Astrocyte of the spinal cord (primary cell): ENCODE data around the gene PSKH1.
A peak's percentile ranks its signal among the peaks of the same experiment; 100 is the strongest.

Experiments used
- DNase-seq: peaks from one replicate; pipeline ENCODE4 v3.0.0; 2011; ENCODE audit warnings: low read depth, low spot score
- H3K4me3 ChIP-seq: 2 replicates; pipeline ENCODE4 v1.5.1; 2011; ENCODE audit warnings: low read depth, mild to moderate bottlenecking, low read length, moderate library complexity
- in situ Hi-C: cut with HindIII; loops from 2 replicates; pipeline ENCODE4 v1.10.0; 2017; ENCODE audit warnings: low sequenced_read_pairs
- TF ChIP-seq, protein P1 (sequence below): IDR thresholded peaks from 2 replicates; pipeline ENCODE4 v1.5.1; 2012; ENCODE audit warnings: low read depth, mild to moderate bottlenecking, low read length, inconsistent platforms

Gene PSKH1

DNA sequence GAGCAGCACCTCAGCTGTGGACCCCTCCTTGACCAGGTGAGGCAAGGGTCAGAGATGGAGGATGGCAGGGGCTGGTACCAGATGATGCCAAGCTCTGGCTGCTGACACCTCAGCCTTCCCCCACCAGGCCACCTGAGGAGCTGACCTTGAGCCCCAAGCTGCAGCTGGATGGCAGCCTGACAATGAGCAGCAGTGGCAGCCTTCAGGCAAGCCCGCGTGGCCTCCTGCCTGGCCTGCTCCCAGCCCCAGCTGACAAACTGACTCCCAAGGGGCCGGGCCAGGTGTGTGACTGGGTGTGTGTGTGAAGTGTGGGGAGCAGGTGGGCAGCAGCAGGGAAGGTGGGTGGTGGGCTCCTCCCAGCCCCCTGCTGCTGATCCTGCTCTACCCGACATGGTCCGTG, 13.1 kb upstream of the PSKH1 start:
- no peak overlapping the region for H3K4me3 ChIP-seq
- TF ChIP-seq, protein P1, sequence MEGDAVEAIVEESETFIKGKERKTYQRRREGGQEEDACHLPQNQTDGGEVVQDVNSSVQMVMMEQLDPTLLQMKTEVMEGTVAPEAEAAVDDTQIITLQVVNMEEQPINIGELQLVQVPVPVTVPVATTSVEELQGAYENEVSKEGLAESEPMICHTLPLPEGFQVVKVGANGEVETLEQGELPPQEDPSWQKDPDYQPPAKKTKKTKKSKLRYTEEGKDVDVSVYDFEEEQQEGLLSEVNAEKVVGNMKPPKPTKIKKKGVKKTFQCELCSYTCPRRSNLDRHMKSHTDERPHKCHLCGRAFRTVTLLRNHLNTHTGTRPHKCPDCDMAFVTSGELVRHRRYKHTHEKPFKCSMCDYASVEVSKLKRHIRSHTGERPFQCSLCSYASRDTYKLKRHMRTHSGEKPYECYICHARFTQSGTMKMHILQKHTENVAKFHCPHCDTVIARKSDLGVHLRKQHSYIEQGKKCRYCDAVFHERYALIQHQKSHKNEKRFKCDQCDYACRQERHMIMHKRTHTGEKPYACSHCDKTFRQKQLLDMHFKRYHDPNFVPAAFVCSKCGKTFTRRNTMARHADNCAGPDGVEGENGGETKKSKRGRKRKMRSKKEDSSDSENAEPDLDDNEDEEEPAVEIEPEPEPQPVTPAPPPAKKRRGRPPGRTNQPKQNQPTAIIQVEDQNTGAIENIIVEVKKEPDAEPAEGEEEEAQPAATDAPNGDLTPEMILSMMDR: no peak
- in situ Hi-C loops: no loop called here
- no peak for DNase-seq

DNA sequence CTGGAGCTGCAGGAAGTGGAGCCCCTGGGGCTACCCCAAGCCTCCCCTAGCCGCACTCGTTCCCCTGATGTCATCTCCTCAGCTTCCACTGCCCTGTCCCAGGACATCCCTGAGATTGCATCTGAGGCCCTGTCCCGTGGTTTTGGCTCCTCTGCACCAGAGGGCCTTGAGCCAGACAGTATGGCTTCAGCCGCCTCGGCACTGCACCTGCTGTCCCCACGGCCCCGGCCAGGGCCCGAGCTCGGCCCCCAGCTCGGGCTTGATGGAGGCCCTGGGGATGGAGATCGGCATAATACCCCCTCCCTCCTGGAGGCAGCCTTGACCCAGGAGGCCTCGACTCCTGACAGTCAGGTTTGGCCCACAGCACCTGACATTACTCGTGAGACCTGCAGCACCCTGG, 12.5 kb upstream of the PSKH1 start:
- no peak for DNase-seq
- in situ Hi-C loops: no loop called here
- TF ChIP-seq, protein P1: no peak
- H3K4me3 ChIP-seq: no peak overlapping the region

DNA sequence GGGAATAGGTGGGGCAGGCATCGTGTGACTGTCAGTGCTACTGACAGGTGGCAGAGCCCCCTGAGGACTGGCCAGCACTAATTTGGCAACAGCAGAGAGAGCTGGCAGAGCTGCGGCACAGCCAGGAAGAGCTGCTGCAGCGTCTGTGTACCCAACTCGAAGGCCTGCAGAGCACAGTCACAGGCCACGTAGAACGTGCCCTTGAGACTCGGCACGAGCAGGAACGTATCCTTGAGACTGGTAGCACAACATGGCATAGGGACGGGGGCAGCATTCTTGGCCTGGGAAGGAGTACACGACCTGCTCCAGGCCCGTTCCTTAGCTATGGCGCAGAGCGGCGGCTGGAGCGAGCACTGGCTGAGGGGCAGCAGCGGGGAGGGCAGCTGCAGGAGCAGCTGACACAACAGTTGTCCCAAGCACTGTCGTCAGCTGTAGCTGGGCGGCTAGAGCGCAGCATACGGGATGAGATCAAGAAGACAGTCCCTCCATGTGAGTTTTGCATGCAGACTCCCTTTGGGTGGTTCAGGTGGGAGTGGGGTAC, 11.4 kb upstream of the PSKH1 start:
- TF ChIP-seq, protein P1: no peak
- DNase-seq: no peak
- H3K4me3 ChIP-seq: no peak overlapping the region
- in situ Hi-C loops: no loop called here

DNA sequence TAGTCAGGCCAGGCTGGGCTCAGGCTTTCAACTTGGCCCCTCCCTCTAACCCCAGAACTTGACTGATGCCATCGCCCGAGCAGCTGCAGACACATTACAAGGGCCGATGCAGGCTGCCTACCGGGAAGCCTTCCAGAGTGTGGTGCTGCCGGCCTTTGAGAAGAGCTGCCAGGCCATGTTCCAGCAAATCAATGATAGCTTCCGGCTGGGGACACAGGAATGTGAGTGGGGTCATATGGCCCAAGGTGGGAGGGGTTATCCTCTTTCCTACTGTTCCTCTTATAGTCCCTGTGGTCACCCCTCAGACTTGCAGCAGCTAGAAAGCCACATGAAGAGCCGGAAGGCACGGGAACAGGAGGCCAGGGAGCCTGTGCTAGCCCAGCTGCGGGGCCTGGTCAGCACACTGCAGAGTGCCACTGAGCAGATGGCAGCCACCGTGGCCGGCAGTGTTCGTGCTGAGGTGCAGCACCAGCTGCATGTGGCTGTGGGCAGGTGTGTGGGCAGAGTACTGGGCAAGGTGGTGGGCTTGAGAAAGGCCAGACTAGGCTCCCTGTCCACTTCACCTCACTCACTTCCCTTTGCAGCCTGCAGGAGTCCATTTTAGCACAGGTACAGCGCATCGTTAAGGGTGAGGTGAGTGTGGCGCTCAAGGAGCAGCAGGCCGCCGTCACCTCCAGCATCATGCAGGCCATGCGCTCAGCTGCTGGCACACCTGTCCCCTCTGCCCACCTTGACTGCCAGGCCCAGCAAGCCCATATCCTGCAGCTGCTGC, 10.5 kb upstream of the PSKH1 start:
- no peak overlapping the region for H3K4me3 ChIP-seq
- TF ChIP-seq, protein P1: no peak
- DNase-seq: no peak
- in situ Hi-C loops: no loop called here

DNA sequence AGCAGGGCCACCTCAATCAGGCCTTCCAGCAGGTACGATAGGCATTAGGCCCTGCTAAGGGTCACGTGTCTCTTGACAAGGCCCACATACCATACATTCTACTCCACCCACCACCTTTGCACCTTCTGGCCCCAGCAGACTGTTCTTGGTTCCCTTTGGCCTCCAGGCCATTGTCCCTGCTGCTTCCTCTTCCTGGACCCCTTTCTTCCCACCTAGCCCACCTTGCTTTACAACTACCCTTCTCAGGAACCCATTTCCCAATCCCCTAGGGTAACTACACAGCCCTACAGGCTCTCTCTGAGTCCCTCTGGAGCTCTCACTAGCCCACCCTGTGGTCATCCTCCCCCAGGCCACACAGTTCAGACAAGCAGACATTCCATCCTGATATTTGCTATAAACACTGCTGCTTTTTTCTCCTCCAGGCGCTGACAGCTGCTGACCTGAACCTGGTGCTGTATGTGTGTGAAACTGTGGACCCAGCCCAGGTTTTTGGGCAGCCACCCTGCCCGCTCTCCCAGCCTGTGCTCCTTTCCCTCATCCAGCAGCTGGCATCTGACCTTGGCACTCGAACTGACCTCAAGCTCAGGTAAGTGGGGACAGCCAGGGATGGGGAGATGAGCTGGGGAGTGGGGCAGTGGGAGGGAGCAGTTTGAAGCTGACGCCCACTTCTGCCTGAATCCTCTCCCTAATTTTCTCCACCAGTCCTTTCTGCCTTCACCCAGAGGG, 9.7 kb upstream of the PSKH1 start:
- no peak overlapping the region for H3K4me3 ChIP-seq
- DNase-seq: no peak
- in situ Hi-C loops: no loop called here
- TF ChIP-seq, protein P1: no peak

DNA sequence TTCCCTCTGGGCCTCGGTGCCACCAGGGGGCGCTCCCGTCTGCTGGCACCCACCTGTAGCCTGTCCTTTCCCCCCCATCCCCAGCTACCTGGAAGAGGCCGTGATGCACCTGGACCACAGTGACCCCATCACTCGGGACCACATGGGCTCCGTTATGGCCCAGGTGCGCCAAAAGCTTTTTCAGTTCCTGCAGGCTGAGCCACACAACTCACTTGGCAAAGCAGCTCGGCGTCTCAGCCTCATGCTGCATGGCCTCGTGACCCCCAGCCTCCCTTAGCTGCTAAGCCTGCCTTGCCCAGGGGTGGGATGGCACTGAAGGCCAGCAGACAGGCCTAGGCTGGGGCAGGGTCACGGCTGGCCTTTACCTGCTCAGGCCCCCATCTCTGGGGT, 9.2 kb upstream of the PSKH1 start:
- TF ChIP-seq, protein P1: peak; percentile 95
- no peak overlapping the region for H3K4me3 ChIP-seq
- peak; percentile 38 for DNase-seq
- in situ Hi-C loops: no loop called here
